Left renal cortex interstitium (tissue), 4 donors: ENCODE results near the gene ST3GAL5. TPM values are rescaled to one million over a fixed set of nuclear protein-coding genes. Genes with fewer than 3 reads are reported as not detected.
"Not testable (repeated sequence)": the region's sequence is repeated elsewhere in the genome, so short reads cannot be mapped to it uniquely, and the experiment has no call there.

Source experiments
- DNase-seq, 4 donors: peaks; one replicate each; pipeline ENCODE4 v3.0.0-alpha.2; 2013; ENCODE audit warnings: low read depth in 4 of 4, low spot score in 2 of 4, missing footprints in 1 of 4
- polyA plus RNA-seq, 4 donors: library from polyadenylated mRNA; unstranded; fragments of 120-200 nt; gene quantifications; one replicate each; pipeline ENCODE4 v1.2.1, GENCODE V29; 2013; ENCODE audit not compliant: insufficient read length in 4 of 4

The ST3GAL5 gene
- polyA plus RNA-seq, 4 donors = 9.5 to 12.6 (median 12.3) TPM

- DNase-seq = not testable (repeated sequence)
Observed at GRCh38 chr2:85894554-85895278, 5.9 kb upstream of the ST3GAL5 start.

DNA sequence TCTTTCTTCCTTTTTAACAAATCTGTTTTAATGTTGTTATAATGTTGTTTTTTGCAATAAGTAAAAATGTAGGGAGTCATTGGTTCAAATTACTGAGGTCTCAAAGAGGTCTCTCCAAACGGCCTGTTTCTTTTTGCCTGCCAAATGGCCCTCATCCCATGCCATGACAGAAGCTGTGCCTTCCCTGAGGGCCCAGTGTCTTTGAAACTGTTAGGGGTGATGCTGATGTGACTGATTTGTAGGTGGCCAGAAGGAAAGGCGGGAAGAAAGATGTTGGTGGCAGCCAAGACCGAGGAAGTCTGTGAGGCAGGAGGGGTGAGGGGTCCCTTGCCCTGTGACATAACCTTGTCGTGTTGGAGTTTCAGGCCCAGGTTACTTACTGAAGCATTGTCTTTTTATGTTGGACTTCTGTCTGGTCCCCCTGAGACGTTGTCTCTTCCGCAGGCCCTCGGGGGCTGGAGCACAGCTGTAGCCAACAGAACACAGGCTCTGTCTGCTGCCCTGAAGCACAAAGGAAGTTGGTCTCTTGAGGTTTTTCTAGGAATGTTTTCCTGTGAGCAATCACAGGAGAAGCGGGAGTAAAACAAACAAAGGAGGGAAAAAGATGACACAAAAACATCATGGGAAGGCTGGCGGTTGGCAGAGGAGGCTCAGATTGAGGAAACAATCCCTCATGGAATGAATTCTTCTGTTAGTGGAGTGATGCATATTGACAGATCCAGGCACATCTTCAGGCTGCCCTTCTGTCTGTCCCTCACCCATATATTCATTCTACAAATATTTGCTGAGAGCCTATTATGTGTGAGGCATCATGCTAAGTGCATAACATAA is 4.9 kb upstream of the ST3GAL5 start:
- DNase-seq = no peak

DNA sequence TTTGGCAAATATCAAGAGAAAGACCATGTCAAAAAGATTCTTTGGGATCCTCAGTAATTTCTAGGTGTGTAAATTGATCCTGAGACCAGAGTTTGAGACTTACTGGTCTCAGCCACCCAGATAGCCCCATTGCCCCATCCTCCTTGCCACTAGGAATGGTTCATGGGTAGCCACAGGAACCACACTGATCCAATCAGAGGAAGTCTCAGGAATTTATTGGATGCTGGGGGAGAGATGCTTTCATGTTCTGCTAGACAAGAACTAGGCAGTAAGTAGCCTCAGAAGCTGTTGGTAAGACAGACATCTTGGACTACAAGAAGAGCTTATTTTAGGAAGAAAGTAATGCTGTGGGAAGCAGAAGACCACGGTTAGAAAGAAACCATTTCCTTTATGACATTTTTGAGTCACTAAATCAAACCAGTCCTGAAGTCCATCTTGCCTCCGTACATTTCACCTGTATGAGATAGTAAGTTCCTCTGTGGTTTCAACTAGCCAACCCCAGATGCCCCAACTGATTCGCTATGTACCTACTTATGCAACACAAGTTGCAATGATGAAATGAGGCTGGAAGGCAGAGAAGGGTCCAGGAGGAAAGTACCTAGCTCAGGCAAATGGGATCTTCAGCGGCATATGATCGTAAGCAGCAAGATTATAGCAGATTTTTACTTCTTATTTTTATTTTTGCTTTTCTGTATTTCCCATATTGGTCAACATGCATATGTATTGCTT is 3.6 kb upstream of the ST3GAL5 start:
- DNase-seq = no peak

DNA sequence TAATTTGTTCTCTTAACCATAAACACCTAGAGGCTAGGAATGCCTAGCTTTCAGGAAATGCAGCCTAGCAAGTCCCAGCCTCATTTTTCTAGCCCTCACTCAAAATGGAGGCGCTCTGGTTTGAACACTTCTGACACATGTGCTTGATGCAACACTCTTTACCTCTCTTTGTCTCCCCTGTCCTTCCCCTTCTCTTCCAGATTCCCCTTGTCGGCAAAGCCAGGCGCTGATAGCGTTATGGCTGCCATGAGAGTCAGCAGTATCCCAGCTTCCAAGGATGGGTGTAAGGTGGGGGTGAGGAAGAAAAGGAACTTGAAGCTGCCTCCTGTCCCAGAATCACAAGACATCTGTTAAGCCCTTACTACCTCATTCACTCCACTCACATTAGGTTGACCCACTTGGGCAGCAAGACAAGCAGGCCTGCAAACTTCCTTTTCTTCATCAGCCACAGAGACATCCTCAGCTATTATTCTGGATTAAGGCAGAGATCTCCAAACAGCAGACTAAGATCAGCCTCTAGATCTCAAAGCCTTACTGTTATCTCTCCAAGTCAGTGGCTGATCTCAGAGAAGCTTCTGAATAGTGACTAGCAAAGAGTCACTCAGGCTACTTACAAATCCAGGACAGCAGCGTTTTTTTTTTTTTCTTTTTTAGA is 1.9 kb upstream of the ST3GAL5 start:
- DNase-seq = no peak

- no peak for DNase-seq
Observed at GRCh38 chr2:85889627-85890281, 964 bp upstream of the ST3GAL5 start.

DNA sequence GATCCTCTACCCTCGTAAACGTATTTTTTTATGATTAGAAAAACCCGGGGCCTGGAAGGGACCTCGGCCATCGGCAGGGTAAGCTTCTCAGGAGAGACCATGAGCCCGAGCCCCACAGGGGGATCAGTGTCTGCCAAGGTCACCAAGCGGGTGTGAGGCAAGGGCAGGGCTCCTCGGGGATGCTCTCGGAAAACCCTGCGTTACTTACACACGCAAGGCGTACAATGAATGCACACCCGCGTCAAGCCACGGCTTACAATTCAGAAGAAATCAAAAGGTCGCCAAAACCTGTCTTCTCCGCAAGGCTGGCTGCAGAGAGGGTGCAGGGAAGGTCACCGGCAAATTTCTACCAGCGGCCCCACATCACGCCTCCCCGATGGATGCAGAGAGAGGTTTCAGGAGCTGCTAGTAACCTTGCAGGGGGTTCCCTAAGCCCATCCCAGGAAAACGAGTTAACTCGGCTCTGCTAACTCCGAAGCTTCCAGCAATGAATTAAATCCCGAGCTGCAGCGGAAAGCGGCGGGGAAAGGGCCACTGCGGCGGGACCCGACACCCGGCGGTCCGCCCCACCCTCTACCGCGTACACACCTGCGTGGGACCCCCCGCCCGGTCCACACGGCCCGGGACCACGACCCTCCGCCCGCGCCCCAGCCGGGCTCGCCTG is 638 bp downstream of the ST3GAL5 start:
- no peak for DNase-seq

DNA sequence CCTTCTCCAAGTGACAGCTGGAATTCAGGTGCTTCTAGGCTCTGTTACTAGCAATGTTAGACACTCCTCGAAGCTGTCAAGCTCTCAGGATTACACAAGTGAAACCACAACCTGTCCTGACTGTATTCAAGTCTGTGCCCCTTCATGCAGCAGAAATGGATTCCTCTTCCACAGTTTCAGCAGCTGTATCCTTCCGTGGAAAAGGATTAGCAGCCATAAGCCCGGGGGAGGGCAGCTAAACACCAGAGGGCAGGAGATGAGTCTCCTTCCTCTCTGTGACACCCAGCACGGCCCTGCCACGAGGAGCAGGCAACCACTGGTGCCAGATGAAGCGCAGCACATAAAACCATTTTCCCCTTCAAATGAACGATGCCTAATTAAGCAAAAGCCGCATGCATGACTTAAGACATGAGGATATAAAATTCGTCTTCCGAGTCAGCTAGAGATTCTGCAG is 1.2 kb downstream of the ST3GAL5 start:
- no peak for DNase-seq

DNA sequence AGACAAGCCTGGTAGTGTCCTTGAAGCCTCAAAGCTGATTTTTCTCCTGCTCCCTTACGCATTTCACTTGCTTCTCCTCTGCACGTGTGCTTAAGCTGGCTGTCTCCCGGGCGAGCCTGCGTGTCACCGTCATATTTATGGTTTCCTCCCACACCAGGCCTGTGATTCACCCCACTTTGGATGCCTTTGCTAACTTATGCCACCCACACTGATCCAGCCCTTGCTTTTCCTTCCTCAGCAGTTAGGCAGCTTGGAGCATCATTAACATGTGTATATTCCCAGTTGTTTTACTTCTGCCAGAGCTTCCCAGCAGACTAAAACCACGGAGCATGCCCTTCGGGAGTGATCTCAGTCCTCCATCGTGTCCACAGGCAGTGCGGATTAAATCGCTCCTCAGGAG is 2.2 kb downstream of the ST3GAL5 start:
- no peak for DNase-seq

GRCh38 chr2:85886141-85886540 is 2.6 kb downstream of the ST3GAL5 start:
- DNase-seq = no peak

- not testable (repeated sequence) for DNase-seq
Observed at GRCh38 chr2:85881781-85882180, 7.0 kb downstream of the ST3GAL5 start.

GRCh38 chr2:85880716-85881328 is 8.0 kb downstream of the ST3GAL5 start:
- DNase-seq = not testable (repeated sequence)

DNA sequence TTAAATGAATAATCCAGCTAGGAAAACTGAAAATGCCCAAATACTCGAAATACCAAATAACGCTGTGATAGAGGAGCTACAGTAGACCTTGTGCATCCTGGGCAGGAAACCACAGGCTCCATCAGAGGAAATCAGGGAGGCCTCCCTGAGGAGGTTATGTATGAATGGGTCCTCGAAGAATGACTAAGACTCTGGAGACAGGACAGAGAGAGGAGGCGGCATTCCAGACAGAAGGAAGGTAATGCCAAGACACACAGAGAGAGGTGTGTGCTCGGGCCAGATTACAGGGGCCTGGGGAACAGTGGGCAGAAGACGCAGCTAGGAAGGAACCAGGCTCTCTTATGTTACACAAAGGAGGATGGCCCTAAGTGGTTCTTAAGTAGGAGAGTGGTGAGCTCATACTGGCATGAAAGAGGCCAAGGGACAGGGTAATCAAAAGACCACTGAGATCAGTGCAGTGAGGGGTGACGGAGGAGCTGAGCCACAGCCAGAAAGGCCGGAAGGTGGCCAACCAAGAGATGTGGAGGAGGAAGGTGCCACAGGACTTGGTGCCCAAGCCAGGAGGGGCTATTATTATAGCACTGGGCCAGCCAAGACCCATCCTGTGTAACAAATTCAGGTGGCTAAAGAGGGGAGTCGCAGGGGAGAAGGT is 9.9 kb downstream of the ST3GAL5 start:
- DNase-seq = no peak

DNA sequence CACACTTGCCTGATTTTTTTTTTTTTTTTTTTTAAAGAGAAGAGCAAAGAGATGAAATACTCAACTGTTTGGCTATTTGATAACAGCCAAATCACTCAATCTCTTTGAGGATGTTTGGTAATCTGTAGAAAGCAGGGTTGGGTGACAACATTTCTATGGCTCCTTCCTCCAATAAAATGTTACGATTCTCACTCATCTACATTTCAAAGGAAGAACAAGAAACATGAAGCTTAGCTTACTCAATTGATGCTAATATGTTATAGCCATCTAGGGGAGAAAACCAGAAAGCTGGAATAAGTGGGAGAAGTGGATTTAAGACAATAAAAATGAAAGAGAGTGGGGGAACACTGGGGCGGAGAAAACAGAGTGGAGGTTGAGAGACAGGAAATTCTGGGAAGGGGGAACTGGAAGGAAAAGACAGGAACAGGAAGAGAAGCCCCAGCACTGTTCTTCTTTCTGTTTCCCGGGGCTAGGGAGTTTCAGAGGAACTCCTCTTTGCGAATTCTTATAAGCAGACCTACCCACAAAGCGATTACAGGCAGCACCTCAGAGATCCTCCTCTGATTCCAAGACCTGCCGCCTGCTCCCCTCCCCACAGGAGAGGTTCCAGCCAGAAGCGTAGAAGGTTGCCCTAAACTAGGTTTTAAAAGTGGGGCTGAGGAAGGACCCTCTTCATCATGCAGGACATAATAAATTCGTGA is 13.3 kb downstream of the ST3GAL5 start:
- DNase-seq = no peak

DNA sequence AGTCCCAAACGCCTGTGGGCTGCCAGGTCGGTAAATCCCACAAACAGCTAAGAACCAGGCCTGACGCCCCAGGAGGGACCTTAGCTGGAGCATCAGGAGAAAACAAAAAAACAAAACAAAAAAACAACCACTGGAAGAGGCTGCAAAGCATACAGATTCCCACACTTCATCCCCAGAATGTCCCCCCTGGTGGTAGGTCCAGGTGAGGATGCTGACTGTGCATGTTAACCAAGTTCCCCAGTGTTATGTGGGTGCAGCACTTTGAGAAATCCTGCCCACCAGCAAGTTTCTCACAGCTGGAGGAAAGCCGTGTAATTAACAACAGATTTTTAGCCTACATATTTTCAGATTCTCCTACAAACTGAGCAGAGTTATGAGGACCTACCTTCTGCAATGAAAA is 15.1 kb downstream of the ST3GAL5 start:
- no peak for DNase-seq

DNA sequence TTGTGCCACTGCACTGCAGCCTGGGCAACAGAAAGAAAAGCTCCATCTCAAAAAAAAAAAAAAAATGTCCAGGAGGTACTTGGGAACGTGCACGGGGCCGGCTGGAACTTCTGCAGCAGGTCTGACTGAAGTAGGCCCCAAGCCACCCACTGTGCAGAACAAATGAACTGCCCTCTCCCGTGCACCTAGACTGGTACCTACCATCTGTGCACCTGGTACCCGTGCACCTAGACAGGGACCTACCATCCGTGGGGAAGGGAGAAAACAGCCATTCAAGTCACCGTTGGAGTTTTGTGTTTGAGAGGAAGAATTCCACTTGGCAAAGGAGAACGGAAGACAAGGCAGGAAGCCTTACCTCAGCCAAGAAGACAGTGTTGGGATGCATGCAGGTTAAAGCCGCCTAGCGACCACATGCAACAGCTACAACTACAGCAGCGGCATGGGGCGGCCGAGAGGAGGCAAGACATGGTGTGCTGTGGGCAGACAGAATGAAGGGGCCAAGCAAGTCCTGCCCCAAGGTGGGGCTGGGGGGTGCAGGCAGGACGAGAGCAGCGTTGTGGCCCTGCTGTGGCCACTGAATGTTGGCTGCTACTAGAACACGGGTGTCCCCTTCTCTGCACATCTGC is 16.1 kb downstream of the ST3GAL5 start:
- DNase-seq = no peak

DNA sequence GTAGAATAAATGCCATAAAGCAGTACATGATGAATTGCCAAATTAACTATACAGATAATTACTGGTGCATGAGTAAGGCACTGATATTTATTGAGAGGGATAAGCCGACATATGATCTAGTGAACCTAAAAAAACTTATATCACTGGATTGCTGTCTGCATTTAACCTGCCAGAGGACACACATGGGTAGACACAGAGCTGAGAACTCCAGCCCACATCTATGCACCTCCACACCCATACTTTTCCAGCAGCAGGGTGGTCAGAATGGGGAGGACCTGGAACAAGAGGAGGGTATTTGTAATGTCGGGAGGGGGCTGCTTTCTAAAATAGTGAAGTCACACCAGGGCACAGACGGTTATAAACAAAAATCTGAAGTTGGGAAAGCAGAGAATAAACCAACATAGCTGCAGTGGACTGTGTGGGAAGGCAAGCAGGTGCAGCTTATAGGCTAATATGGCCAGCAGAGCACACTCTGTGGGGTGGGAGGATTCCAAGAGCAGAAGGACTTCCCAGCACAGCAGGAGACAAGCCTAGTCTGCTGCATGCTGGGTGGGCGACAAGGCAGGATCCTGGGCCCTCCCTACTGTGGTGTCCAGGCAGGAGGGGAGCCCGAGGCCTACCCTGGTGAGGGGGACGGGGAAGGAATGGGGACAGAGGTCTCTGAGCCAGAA is 17.2 kb downstream of the ST3GAL5 start:
- no peak for DNase-seq

DNA sequence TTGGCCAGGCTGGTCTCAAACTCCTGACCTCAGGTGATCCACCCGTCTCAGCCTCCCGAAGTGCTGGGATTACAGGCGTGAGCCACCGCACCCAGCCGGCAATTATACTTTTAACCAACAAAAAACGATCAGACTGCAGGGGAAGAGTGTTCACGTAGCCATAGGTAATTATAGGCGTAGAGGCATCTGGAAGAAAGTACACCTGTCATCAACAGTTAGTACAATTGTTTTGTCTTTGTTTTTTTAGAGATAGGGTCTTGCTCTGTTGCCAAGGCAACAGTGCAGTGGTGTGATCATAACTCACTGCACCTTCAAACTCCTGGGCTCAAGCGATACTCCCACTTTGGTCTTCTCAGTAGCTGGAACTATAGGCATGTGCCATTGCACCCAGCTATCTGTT is 20.0 kb downstream of the ST3GAL5 start:
- DNase-seq = no peak
